HG03135 (cell line): ENCODE results near the gene ELP1.

Experiments
- ATAC-seq: cut with Tn5 transposase; IDR thresholded peaks from one replicate; pipeline ENCODE4 v1.9.1; 2021; ENCODE audit warnings: mild to moderate bottlenecking, moderate library complexity; ENCODE audit not compliant: unreplicated experiment

Gene ELP1

DNA sequence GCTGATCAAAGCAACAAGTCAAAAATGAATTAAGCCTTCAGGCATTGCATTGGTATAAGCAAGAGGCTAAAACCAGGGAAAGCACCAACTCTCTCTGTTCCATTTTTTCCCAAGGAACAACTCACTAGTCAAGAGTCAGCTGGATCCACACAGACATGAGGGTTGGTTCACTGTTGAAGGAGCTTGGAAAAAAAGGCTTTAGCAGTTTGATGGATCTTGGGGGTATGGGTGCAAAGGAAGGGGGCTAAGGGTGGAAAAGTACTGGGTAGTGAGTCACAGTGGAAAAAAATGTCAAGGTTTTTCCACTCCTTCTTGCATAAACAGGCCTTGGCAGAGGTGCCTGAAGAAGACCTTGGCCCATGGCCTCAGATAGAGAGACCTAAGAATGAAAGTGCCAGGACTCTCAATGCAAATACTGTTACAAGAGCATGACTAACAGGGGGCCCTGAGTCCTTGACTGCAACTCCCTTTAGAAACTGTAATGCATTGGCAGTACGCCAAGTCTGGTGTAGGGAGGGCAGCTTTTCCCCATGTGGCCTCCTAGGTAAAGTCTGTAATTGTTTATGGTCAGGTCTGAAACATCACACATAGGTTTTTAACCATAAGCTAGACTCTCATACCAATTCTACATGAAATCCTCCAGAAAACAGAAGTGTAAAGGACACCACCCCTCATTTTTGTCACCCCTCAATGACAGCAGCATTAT, 48.1 kb downstream of the ELP1 start:
- peak; percentile 100 for ATAC-seq

DNA sequence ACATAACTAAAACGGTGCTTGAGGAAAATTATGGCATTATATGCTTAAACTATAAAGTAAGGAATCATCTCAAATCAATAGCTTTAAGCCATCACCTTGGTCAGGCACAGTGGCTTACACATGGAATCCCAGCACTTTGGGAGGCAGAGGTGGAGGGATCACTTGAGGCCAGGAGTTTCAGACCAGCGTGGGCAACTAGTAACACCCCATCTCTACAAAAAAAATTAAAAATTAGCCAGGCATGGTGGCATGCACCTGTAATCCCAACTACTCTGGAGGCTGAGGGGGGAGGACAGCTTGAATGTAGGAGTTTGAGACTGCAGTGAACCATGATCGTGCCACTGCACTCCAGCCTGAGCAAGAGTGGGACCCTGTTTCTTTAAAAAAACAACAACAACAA, 49.2 kb downstream of the ELP1 start:
- no peak for ATAC-seq

DNA sequence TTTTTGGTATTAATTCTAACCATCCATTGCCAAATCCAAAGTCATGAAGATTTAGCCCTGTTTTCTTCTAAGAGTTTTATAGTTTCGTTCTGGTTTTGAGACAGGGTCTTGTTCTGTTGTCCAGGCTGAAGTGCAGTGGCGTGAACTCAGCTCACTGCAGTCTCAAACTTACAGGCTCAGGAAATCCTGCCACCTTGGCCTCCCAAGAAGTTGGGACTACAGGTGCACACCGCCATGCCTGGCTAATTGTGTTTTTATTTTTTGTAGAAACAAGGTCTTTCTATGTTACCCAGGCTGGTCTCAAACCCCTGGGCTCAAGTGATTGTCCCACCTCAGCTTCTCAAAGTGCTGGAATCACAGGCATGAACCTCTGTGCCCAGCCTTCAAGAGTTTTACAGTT, 50.8 kb downstream of the ELP1 start:
- ATAC-seq: no peak

DNA sequence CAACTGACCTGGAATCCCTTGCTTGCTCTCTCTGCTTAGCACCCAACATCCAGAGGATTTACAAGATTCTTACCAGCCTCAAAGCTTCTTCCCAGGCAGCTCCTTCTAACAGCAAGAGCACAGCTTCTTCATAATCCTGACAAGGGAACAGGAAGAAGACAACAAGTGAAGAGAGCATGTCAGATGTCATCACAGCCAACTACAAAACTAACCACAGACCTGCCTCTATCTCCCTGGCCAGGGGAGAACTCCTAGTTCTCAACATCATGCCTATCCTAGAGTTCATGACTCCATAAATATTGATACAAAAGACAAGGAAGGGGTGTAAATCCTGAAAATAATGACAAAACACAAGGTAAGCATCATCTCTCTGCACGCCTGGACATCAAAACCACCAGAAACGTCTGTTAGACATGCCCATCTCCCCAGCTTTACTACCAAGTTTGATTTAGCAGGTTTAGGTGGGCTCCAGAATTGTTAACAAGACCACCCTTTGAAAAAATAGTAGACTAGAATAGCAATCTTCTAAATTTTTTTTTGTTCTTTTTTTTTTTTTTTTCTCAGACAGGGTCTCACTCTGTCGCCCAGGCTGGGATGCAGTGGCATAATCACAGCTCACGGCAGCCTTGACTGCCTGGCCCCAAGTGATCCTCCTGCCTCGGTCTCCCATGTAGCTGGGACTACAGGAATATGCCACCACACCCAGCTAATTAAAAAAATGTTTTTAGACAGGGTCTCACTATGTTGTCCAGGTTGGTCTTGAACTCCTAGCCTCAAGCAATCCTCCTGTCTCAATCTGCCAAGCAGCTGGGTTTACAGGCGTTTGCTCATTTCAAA, 51.7 kb downstream of the ELP1 start:
- no peak for ATAC-seq

DNA sequence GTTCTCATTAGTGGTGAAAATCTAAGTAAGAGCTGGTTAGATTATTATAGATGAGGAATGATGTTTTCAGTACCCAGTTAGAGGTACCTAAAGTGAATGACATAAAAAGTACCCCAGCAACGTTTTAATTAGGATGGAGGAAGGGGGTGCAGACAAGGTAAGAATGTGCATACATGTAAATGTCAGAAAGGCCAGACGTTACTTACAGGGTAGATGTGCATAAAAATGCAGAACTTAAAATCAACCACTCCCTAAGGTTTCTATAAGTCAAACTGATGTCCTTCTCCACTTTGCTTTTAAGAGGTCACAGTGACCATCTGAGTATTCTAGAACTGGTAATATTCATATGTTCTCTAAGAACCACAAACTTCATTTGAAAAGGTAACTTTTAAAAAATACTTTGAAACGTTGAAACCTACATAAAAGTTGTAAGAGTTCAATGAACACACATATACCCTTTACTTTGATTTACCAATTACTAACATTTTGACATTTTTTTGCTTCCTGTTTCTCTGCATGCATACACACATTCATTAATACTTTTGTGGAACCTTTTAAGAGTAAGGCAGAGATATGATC, 53.1 kb downstream of the ELP1 start:
- no peak for ATAC-seq

DNA sequence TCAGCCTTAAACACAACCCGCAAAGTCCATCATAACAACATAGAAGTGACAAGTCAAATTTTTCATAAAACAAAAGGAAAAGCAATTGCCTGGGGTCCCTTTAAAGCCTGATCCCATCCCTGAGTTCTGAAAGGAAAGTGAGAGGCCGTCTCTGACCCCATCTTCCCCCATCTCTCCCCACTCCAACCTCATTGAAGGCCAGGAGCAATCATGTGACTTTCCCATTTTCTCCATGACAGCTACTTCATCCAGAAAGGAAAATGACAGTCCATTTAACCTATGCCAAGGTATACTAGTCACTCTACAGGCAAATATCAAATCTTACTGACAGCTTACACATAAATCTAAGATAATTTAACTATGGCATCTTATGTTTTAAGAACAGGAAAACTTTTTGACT, 56.4 kb downstream of the ELP1 start:
- ATAC-seq: no peak

DNA sequence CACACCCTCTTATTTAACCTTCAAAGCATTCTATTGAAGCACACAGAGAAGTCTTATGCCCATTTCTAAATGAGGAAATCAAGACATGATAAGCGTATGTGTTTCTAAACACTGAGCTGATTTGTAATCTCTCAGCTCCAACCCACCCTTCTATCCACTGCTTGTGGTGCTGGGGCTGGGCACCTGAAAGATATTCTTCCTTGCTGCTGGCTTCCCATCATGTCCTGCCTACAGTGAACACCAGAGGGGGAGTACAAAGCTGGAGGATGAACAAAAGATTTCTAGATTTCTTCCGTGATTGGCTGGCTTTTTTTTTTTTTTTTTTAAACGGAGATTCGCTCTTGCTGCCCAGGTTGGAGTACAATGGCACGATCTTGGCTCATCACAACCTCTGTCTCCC, 57.5 kb downstream of the ELP1 start:
- no peak for ATAC-seq

DNA sequence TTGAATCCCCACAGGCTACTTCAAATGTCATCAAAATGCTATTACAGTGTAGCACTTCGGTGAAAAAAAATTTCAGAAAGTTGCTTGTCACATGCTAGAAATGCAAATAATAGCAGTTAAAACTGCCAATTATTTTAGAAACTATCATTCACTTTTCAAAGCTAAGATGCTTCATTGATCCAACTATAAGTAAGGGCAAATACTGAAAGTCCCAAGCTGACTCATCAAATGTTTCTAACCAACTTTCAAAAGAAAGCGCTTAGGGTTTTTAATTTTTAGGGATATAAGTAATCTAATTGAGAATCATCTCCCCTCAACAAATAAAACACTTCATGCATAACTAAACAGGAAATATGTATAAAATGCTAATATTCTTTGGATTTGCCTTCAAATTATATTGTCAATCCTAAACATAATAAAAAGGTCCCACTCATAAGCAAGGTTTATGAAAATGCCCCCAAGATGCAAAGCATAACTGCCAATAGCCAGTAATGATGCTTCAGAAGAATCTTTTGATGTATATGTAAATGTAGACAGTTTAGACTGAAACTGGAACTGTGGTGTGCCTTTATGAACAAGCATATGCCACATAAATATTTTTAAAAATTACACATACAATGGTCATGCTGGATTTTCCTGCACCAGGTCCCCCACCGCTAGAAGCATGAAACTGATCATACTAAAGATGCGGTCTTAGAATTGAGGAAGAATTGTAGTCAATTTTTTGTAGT, 59.7 kb downstream of the ELP1 start:
- ATAC-seq: no peak

DNA sequence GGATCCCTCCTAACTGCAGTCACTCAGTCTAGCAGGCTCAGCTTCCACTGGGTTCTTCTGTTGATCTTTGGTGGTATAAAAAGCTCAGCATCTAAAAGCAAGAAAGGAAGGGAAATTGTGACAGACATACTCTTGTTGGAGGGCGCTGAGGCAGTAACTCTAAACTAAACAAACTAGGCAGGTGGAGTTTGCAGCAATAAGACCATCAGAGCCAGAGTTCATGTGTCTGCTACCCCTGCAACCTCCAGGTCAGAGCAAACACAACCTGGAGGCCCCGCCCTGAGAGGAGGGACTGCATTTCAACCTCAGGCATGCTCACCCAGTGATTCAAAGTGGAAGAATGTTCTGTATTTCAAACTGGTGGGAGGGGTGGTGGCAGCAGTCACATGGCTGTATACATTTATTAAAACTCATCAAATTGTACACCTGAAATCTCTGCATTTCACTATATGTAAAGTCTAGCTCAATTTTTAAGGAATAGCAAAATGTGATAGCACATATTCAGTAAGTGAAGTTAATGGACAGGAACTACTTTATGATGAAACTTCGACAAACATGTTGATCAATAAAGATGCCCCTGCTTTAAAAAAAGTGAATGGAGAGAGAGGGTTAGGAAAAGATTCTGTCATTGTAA, 64.7 kb downstream of the ELP1 start:
- no peak for ATAC-seq

DNA sequence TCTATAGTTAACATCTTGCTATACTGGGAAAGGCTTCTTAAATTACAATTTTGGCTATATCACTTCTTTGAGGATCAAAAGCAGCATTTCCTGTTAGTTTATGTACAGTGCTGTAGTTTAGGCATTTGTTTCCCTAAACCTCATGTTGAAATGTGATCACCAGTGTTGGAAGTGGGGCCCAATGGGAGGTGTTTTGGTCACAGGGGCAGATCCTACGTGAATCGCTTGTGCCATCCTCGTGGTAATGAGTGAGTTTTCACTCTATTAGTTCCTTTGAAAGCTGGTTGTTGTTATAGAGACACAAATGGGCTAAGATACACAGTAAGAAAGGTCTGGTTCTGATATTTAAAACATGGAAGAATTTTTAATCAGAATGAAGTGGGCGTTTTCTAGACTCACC, 66.1 kb downstream of the ELP1 start:
- no peak for ATAC-seq

DNA sequence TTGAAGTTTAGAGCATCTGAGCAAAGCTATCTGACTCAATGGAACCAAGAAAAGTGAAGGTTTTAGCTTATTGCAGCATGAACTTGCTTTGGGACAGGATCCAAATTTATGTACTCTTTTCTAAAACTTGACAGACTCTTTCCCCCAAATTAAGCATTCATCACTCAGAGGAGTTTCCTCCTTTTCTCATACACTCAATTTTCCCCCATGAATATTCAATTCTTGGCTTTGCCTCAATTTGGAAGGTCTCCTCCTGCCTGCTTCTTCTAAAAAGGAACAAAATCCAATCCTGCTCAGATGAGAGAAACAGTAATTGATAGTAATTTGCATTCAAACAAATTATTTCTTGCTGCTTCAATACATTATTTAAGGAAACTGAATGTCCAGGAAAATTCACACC, 66.8 kb downstream of the ELP1 start:
- no peak for ATAC-seq

DNA sequence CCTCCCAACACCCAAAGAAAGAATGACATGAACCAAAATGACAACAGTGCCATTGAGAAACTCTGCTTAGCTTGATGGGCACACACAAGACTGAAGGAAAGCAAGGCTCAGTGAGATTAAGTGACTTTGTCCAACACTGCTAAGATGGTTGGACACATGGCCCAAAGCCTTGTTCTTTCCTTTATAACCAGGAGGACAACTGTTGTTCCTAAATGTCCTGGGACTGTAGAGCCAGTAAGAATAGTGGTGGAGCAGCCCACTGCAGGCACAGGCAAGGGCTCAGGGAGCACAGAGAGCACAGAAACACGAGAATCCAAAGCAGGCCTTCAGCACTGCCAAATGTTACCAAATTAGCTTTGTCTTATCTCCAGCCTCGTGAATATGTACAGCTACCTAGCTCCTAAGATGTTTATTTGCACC, 67.9 kb downstream of the ELP1 start:
- ATAC-seq: no peak

DNA sequence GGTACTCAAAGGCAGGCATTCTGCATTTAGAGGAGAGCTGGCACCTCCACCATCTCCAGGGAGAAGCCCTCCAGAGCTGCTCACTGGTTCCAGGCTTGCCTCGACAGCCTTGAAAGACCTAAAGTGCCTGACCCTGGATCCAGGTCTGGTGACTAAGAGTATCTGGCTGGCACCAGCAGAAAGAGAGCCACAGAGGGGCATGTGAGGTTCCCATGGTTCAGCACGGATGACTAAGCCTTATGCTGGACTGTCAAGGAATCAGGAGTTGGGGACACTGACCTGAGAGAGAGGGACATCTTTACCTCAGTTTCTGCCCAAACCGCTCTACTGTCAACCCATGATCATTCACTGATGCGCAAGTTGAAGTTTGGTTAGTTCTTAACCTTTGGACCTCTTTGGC, 68.9 kb downstream of the ELP1 start:
- no peak for ATAC-seq

DNA sequence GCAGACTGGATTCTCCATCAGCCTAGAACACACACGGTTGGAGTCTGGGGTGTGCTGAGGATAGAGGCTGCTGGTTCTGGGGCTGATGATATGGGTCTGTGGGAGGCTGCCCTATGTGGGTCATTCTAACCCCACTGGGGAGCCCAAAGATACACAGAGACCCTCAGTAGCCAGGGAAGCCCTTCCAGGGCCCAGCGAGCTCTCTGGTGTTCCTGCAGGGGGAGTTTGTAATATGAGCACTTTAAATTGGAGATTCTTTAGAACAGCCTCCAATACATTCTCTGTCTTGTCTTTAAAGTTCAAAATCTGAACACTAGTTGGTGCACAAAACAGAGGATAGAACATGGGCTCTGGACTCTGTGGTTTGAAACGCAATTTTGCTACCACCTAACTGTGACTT, 69.5 kb downstream of the ELP1 start:
- no peak for ATAC-seq

DNA sequence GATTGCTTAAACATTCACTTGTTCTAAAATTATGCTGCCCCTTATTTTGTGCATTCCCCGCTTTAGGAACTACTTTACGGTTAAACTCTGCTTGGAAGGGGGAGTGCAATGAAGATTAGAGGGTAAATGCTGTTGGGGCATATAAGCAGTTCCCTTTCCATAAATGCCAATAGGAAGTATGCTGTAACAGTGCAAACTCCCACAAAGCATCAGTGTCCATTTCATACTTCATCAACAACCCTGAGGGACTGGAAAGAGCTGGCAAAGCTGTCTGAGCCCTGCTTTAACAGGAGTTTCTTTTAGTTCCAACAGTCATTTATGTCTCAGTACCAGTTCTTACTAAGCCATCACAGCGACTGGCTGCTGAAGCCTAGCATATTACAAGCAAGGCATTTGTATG, 70.0 kb downstream of the ELP1 start:
- no peak for ATAC-seq

DNA sequence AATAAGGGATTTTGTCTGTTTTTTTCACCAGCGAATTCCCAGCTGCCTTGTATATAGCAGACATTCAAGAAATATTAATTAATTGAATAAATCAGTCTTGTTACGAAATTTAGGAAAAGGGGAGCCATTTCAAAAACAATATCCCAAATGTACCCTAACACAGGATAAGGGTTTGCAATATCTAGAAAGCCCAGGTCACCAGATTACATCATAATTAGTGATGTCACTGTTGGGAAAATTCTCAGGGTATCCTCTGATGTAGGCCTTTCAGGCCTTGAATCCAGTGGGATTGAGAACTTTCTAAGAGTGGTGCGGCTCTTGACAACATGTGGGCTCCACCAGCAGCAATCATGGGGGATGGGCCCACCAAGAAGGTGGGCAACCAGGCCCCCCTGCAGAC, 71.9 kb downstream of the ELP1 start, which contains the start of gene ACTL7A:
Gene ACTL7A, plus strand, starts transcription at position 270 of the 400 bp plus-strand sequence. Its CDS starts 57 bp downstream, at position 327.
- ATAC-seq: no peak

DNA sequence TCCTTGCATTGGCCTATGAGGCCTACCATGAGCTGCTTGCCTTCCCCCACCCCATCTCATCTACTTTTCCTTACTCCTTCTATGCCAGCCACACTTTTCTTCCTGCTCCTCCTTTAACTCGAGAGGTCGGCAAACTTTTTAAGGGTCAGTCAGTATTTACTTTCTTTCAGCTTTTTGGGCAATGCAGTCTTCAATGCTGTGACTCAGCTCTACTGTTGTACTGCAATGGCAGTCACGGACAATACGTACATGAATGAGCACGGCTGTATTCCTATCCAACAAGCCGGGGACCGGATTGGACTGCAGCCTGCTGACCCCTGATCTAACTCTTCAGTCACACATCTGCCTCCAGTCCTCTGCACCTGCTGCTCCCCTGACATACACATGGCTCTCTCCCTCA, 72.5 kb downstream of the ELP1 start:
- ATAC-seq: no peak

DNA sequence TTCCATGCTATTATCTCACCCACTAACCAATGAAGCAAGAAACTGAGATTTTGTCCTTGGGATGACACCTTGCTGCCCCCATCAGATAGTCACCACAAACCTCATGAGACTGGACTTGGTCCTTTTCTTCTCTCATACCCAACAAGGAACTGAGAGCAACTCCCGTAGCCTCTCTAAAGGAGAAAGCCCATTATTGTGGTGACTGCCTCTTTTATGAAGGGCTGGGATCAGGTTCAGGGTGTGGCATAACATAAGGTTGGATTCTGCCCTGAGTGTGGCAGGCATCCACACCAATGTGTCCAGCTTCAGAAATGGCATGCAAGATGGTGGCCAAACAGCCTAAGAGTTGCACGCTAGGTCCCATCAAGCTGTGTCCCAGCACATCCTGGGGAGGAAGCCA, 73.2 kb downstream of the ELP1 start:
- ATAC-seq: no peak

DNA sequence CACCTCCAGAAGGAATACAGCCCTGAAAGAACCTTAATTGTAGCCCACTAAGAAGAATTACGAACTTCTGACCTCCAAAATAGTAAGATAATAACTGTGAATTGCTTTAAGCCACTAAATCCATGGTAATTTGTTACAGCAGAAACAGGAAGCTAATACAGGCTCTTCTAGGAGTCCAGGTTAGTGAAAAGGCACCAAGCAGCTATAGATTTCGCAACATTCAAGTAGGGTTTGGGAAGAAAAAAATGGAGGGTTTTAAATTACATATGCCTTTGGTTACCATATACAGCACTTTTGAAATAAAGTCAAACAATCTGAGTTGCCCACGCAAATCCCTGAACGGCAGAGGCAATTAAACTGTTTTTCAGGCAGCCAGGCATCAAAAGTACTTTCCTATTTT, 73.6 kb downstream of the ELP1 start:
- no peak for ATAC-seq

DNA sequence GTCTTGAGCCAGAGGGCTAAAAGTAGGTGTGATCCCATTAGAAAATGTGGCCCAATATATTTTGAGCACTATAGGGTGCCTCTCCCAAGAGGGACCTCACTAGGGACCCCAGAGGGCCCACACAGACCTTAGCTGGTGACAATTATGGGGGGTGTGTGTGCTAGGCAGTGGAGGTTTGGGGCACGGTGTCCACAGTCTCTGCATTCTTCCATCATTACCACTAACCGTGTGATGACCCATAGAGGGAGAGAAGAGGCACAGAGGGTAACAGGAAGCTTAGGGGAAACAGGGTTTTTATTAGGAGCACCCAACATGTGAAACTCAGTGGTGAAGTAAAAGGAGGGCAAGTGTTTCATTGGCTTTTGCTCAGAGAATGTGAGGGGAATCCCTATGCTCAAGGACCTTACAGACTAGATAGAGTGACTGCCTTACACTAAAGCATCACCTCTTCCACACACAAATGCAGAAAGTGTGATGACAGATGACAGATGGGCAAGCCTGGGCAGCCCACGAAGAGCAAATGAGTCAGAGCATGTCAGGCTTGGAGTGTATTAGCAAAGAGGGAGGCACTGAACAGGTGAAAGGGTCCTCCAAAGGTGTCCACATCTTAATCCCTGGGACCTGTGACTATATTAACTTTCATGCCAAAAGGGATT, 74.3 kb downstream of the ELP1 start:
- no peak for ATAC-seq
